HEK293 (cell line): ENCODE measurements around the gene FASTK.

Source experiments
- CTCF ChIP-seq: fragments of 450-650 bp; formaldehyde crosslinking; IDR thresholded peaks from 2 replicates; pipeline ENCODE4 v1.5.1; 2016; ENCODE audit warnings: missing biosample characterization, missing genetic modification characterization
- ZNF274 ChIP-seq, 2 experiments: fragments of 200-500 bp in 1 of 2; fragments of 450-650 bp in 1 of 2; sonication (Bioruptor generic) in 1 of 2; formaldehyde crosslinking in 1 of 2; IDR thresholded peaks; 2 replicates each; pipeline versions ENCODE4 v1.5.1 to v1.6.1; 2014 to 2016; ENCODE audit warnings: borderline replicate concordance in 1 of 2, inconsistent platforms in 1 of 2, low read length in 1 of 2, missing biosample characterization in 1 of 2, missing genetic modification characterization in 1 of 2

DNA sequence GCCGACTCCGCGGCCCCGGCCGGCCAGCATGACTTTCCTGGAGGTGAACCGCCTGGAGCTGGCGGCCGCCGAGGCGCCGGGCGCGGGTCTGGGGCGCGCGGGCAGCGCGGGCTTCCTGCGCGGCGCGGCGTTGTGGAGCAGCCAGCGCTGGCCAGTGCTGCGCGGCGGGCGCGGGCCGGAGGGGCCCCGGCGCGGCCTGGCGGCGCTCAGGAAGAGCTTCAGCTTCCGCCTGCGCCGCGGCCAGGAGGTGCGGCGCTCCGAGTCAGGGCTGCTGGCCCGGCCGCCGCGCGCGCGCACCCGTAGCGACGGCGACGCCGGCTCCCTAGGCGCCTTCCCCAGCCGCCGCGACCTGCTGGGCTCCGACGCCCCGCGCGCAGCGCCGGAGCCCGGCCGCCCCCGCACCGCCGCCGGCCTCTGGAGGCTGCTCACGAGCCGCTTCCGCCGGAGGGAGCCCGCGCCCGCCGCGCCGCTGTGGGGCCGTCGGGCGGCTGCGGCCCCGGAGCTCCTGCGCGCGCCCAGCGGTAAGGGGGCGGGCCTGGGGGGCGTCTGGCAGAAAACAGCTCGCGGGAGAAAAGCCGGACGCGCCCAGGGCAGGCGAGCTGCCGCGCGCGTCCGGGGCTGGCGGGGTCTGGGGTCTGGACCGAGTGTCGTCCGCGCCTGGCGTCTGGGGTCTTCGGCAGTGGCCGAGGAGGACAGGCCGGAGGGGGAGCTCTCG is 34.7 kb upstream of the FASTK start:
- TF ChIP-seq ZNF274 (IDR thresholded peaks at IDR 0.05; ENCODE audit: low read length) (no peak), ZNF274 (tag by site-specific recombination; IDR thresholded peaks at IDR 0.05; ENCODE audit: borderline replicate concordance) (no peak), CTCF (tag by site-specific recombination) (no peak)
